Panc1 (cell line): Measurements from ENCODE around the gene PDGFRA.

Experiments
- POLR2AphosphoS5 ChIP-seq: IDR thresholded peaks from 2 replicates; pipeline ENCODE4 v1.6.1; 2012; ENCODE audit warnings: mild to moderate bottlenecking, low read depth, low read length, moderate library complexity
- SIN3A ChIP-seq: IDR thresholded peaks from 2 replicates; pipeline ENCODE4 v1.6.1; 2012; ENCODE audit warnings: low read depth, mild to moderate bottlenecking, low read length, moderate library complexity, borderline replicate concordance; ENCODE audit not compliant: insufficient read depth
- TCF7L2 ChIP-seq: IDR thresholded peaks from 2 replicates; pipeline ENCODE4 v1.6.1; 2011; ENCODE audit warnings: mild to moderate bottlenecking, low read depth, low read length, inconsistent platforms
- TF ChIP-seq, protein P1 (sequence below): fragments of 450-650 bp; IDR thresholded peaks from 2 replicates; pipeline ENCODE4 v1.5.1; 2017; ENCODE audit warnings: mild to moderate bottlenecking
- TF ChIP-seq, protein P2 (sequence below), 2 experiments: IDR thresholded peaks; 2 replicates each; pipeline ENCODE4 v1.6.1; 2011 to 2012; ENCODE audit warnings: low read depth in 2 of 2, control low read depth in 1 of 2, low read length in 1 of 2, mild to moderate bottlenecking in 1 of 2, moderate library complexity in 1 of 2; ENCODE audit not compliant: insufficient read depth in 1 of 2

- TF ChIP-seq, protein P1, sequence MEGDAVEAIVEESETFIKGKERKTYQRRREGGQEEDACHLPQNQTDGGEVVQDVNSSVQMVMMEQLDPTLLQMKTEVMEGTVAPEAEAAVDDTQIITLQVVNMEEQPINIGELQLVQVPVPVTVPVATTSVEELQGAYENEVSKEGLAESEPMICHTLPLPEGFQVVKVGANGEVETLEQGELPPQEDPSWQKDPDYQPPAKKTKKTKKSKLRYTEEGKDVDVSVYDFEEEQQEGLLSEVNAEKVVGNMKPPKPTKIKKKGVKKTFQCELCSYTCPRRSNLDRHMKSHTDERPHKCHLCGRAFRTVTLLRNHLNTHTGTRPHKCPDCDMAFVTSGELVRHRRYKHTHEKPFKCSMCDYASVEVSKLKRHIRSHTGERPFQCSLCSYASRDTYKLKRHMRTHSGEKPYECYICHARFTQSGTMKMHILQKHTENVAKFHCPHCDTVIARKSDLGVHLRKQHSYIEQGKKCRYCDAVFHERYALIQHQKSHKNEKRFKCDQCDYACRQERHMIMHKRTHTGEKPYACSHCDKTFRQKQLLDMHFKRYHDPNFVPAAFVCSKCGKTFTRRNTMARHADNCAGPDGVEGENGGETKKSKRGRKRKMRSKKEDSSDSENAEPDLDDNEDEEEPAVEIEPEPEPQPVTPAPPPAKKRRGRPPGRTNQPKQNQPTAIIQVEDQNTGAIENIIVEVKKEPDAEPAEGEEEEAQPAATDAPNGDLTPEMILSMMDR: no peak
- no peak for TF ChIP-seq POLR2AphosphoS5
- no peak for TF ChIP-seq SIN3A
- TF ChIP-seq, protein P2, sequence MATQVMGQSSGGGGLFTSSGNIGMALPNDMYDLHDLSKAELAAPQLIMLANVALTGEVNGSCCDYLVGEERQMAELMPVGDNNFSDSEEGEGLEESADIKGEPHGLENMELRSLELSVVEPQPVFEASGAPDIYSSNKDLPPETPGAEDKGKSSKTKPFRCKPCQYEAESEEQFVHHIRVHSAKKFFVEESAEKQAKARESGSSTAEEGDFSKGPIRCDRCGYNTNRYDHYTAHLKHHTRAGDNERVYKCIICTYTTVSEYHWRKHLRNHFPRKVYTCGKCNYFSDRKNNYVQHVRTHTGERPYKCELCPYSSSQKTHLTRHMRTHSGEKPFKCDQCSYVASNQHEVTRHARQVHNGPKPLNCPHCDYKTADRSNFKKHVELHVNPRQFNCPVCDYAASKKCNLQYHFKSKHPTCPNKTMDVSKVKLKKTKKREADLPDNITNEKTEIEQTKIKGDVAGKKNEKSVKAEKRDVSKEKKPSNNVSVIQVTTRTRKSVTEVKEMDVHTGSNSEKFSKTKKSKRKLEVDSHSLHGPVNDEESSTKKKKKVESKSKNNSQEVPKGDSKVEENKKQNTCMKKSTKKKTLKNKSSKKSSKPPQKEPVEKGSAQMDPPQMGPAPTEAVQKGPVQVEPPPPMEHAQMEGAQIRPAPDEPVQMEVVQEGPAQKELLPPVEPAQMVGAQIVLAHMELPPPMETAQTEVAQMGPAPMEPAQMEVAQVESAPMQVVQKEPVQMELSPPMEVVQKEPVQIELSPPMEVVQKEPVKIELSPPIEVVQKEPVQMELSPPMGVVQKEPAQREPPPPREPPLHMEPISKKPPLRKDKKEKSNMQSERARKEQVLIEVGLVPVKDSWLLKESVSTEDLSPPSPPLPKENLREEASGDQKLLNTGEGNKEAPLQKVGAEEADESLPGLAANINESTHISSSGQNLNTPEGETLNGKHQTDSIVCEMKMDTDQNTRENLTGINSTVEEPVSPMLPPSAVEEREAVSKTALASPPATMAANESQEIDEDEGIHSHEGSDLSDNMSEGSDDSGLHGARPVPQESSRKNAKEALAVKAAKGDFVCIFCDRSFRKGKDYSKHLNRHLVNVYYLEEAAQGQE (IDR thresholded peaks at IDR 0.05; ENCODE audit: insufficient read depth in 1 of 2, low read depth in 2 of 2, low read length in 1 of 2): no peak
- no peak for TF ChIP-seq TCF7L2
Measured at GRCh38 chr4:54213761-54214160, 15.3 kb upstream of the PDGFRA start.
